Measurements from ENCODE around the gene DCBLD1.

DNA sequence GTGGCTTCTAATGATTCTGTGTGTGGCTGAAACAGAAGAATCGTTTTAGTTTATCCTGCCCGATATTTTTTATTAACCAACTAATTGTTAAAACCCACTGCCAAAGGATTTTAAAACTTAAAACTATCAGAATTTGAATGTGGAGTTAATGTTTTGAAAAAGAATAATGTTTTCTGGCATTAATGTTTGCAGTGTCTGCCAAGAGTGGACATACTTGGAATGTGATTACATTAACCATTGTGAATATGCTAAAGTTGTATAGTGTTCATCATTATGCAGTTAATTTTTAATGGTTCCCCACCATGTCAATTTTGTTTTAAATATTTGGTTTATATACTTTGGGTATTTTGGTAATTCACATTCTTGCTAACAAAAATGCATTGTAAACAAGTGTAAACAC lies 24.4 kb downstream of the DCBLD1 start:
- TF ChIP-seq CTCF (IDR thresholded peaks at IDR 0.05) (no peak), POLR2A (IDR thresholded peaks at IDR 0.05) (no peak)
